HCT116 (cell line): ENCODE results near the gene SPON2. TPM values are rescaled to one million over a fixed set of nuclear protein-coding genes. Genes with fewer than 3 reads are reported as not detected.

Source experiments
- ATAC-seq: fragments of 200-7000 bp; cut with Tn5 transposase; 2 replicates; pipeline ENCODE4 v1.9.1; 2020; ENCODE audit warnings: mild to moderate bottlenecking, moderate library complexity
- BruUV-seq: library from RNA; stranded (reverse); fragments of 400-500 nt; replicated peaks from 2 replicates; lab custom pipeline; 2021; lab: Mats Ljungman, UMichigan
- CTCF ChIA-PET: fragments of 300-600 bp; sonication (Branson Sonifier 250); formaldehyde crosslinking; loops from one replicate; lab custom pipeline; 2021; ENCODE audit warnings: antibody characterized with exemption; lab: Charles Lee
- POLR2A ChIA-PET: fragments of 300-600, 350-600 bp; sonication (Branson Sonifier 250); formaldehyde crosslinking; loops from one replicate; lab custom pipeline; 2021; ENCODE audit warnings: antibody characterized with exemption; lab: Charles Lee
- RAD21 ChIA-PET, 2 experiments: fragments of 300-600 bp; sonication (Branson Sonifier 250); formaldehyde crosslinking; loops; one replicate each; lab custom pipeline; 2023; ENCODE audit warnings: low total read pairs in 2 of 2; ENCODE audit not compliant: uncharacterized antibody in 2 of 2, unreplicated experiment in 2 of 2, low non-redundant PET in 1 of 2; lab: Charles Lee
- DNase-seq: peaks from one replicate; pipeline ENCODE4 v3.0.0-alpha.2; 2010; ENCODE audit warnings: low read depth, low spot score
- H2AFZ ChIP-seq: fragments of 200-600 bp; shearing (Covaris generic), sonication (generic); 2 replicates; pipeline ENCODE4 v1.6.1; 2017; ENCODE audit warnings: low read depth, mixed run types, mixed read lengths, antibody characterized with exemption, low read length; ENCODE audit not compliant: poor library complexity, severe bottlenecking
- H3K27ac ChIP-seq: 2 replicates; pipeline ENCODE4 v1.5.1; 2012; ENCODE audit warnings: low read depth, low read length
- H3K27me3 ChIP-seq: fragments of 200-600 bp; sonication (generic); 2 replicates; pipeline ENCODE4 v1.6.1; 2016; ENCODE audit warnings: mixed run types, low read length, mixed read lengths; ENCODE audit not compliant: insufficient read depth
- H3K36me3 ChIP-seq, 2 experiments: fragments of 200-500 bp in 1 of 2; fragments of 200-600 bp in 1 of 2; sonication (Bioruptor generic) in 1 of 2; sonication (generic) in 1 of 2; 2 replicates each; pipeline versions ENCODE4 v1.5.1 to v1.6.1; 2014 to 2016; ENCODE audit warnings: low read length in 2 of 2, inconsistent platforms in 1 of 2, mixed read lengths in 1 of 2, mixed run types in 1 of 2; ENCODE audit not compliant: insufficient read depth in 2 of 2, control insufficient read depth in 1 of 2
- H3K4me1 ChIP-seq, 2 experiments: fragments of 200-600 bp in 1 of 2; sonication (generic) in 1 of 2; 2 replicates each; pipeline versions ENCODE4 v1.5.1 to v1.6.1; 2012 to 2017; ENCODE audit warnings: low read length in 2 of 2, inconsistent platforms in 1 of 2, mild to moderate bottlenecking in 1 of 2, mixed read lengths in 1 of 2, mixed run types in 1 of 2, moderate library complexity in 1 of 2; ENCODE audit not compliant: insufficient read depth in 2 of 2, control insufficient read depth in 1 of 2
- H3K4me2 ChIP-seq: fragments of 200-600 bp; sonication (generic); 2 replicates; pipeline ENCODE4 v1.6.1; 2017; ENCODE audit warnings: mixed run types, low read length, mixed read lengths
- H3K4me3 ChIP-seq, 2 experiments: fragments of 200-600 bp in 1 of 2; sonication (generic) in 1 of 2; replicated peaks in 1 of 2; 2 replicates each; pipeline ENCODE4 v1.5.1; 2011 to 2016; ENCODE audit warnings: low read length in 2 of 2, control low read depth in 1 of 2, low read depth in 1 of 2, mild to moderate bottlenecking in 1 of 2, mixed read lengths in 1 of 2, mixed run types in 1 of 2
- H3K79me2 ChIP-seq: fragments of 200-600 bp; sonication (generic); 2 replicates; pipeline ENCODE4 v1.6.1; 2017; ENCODE audit warnings: mild to moderate bottlenecking, mixed run types, low read length, moderate library complexity, mixed read lengths; ENCODE audit not compliant: insufficient read depth
- H3K9ac ChIP-seq: fragments of 200-600 bp; sonication (generic); 2 replicates; pipeline ENCODE4 v1.6.1; 2016; ENCODE audit warnings: low read length, mixed read lengths
- H3K9me2 ChIP-seq: fragments of 200-600 bp; sonication (generic), shearing (Covaris generic); 2 replicates; pipeline ENCODE4 v1.6.1; 2017; ENCODE audit warnings: mixed run types, mild to moderate bottlenecking, moderate library complexity; ENCODE audit not compliant: insufficient read depth
- H3K9me3 ChIP-seq, 2 experiments: fragments of 200-500 bp in 1 of 2; fragments of 200-600 bp in 1 of 2; sonication (Bioruptor generic) in 1 of 2; sonication (generic) in 1 of 2; 2 replicates each; pipeline ENCODE4 v1.6.1; 2014 to 2017; ENCODE audit warnings: low read length in 2 of 2, mixed read lengths in 2 of 2, inconsistent platforms in 1 of 2, low read depth in 1 of 2, mild to moderate bottlenecking in 1 of 2, mixed run types in 1 of 2, moderate library complexity in 1 of 2; ENCODE audit not compliant: control insufficient read depth in 1 of 2, insufficient read depth in 1 of 2
- H4K20me1 ChIP-seq: fragments of 200-600 bp; sonication (generic), shearing (Covaris generic); 2 replicates; pipeline ENCODE4 v1.6.1; 2017; ENCODE audit warnings: mixed run types, mild to moderate bottlenecking, moderate library complexity; ENCODE audit not compliant: insufficient read depth
- CEBPB ChIP-seq: IDR thresholded peaks from 2 replicates; pipeline ENCODE4 v1.6.1; 2012; ENCODE audit warnings: low read depth
- ELF1 ChIP-seq: IDR thresholded peaks from 2 replicates; pipeline ENCODE4 v1.6.1; 2012; ENCODE audit warnings: low read depth, borderline replicate concordance
- EZH2 ChIP-seq: fragments of 200-600 bp; sonication (generic); IDR thresholded peaks from 2 replicates; pipeline ENCODE4 v1.6.1; 2017; ENCODE audit warnings: antibody characterized with exemption, mixed run types
- EZH2phosphoT487 ChIP-seq: fragments of 200-600 bp; IDR thresholded peaks from 2 replicates; pipeline ENCODE4 v1.6.1; 2018; ENCODE audit warnings: antibody characterized with exemption, borderline replicate concordance
- JUND ChIP-seq: IDR thresholded peaks from 2 replicates; pipeline ENCODE4 v1.6.1; 2012
- POLR2A ChIP-seq: IDR thresholded peaks from 2 replicates; pipeline ENCODE4 v1.7.0; 2011; ENCODE audit warnings: borderline replicate concordance; ENCODE audit not compliant: insufficient read depth, insufficient read length; ENCODE audit errors: extremely low read depth
- POLR2AphosphoS5 ChIP-seq: IDR thresholded peaks from 2 replicates; pipeline ENCODE4 v1.6.1; 2011; ENCODE audit warnings: mild to moderate bottlenecking, low read depth, low read length, moderate library complexity
- SP1 ChIP-seq: IDR thresholded peaks from 2 replicates; pipeline ENCODE4 v1.6.1; 2012; ENCODE audit warnings: low read depth
- TCF7L2 ChIP-seq: IDR thresholded peaks from 2 replicates; pipeline ENCODE4 v1.7.0; 2011; ENCODE audit warnings: borderline replicate concordance, inconsistent platforms; ENCODE audit not compliant: insufficient read depth, insufficient read length; ENCODE audit errors: extremely low read depth
- YY1 ChIP-seq: IDR thresholded peaks from 2 replicates; pipeline ENCODE4 v1.6.1; 2011; ENCODE audit warnings: low read length, low read depth, moderate library complexity, mild to moderate bottlenecking; ENCODE audit not compliant: insufficient replicate concordance; ENCODE audit errors: extremely low read depth
- ZFX ChIP-seq: fragments of 450-650 bp; IDR thresholded peaks from 2 replicates; pipeline ENCODE4 v1.6.1; 2017
- ZNF274 ChIP-seq: fragments of 200-500 bp; sonication (Bioruptor generic); IDR thresholded peaks from 2 replicates; pipeline ENCODE4 v1.6.1; 2014; ENCODE audit warnings: mild to moderate bottlenecking, low read depth, low read length, inconsistent platforms
- intact Hi-C: fragments of 100-400 bp; cut with micrococcal nuclease; formaldehyde crosslinking; loops from 2 replicates; pipeline ENCODE4 v1.10.0; 2022
- total RNA-seq: library from RNA; stranded (reverse); gene quantifications from one replicate; pipeline ENCODE4 v1.2.1, GENCODE V29; 2021; ENCODE audit not compliant: unreplicated experiment
- TF ChIP-seq, protein P1 (sequence below): IDR thresholded peaks from 2 replicates; pipeline ENCODE4 v1.6.1; 2012; ENCODE audit warnings: low read depth
- TF ChIP-seq, protein P2 (sequence below), 3 experiments: fragments of 200-600 bp in 1 of 3; sonication (generic) in 1 of 3; IDR thresholded peaks in 2 of 3; conservative IDR thresholded peaks in 1 of 3; 2 replicates each; pipeline ENCODE4 v1.5.1; 2012 to 2017; ENCODE audit warnings: low read depth in 2 of 3, low read length in 2 of 3, antibody characterized with exemption in 1 of 3, borderline replicate concordance in 1 of 3, control low read depth in 1 of 3, mild to moderate bottlenecking in 1 of 3, mixed read lengths in 1 of 3, mixed run types in 1 of 3, moderate library complexity in 1 of 3; ENCODE audit not compliant: insufficient read depth in 1 of 3
- TF ChIP-seq, protein P3 (sequence below): IDR thresholded peaks from 2 replicates; pipeline ENCODE4 v1.6.1; 2011; ENCODE audit warnings: mild to moderate bottlenecking, low read length, moderate library complexity; ENCODE audit not compliant: insufficient replicate concordance; ENCODE audit errors: extremely low read depth
- TF ChIP-seq, protein P4 (sequence below): IDR thresholded peaks from 2 replicates; pipeline ENCODE4 v1.6.1; 2012

SPON2 gene
- total RNA-seq, 1 experiment from 2014 or later = 1.5 TPM

DNA sequence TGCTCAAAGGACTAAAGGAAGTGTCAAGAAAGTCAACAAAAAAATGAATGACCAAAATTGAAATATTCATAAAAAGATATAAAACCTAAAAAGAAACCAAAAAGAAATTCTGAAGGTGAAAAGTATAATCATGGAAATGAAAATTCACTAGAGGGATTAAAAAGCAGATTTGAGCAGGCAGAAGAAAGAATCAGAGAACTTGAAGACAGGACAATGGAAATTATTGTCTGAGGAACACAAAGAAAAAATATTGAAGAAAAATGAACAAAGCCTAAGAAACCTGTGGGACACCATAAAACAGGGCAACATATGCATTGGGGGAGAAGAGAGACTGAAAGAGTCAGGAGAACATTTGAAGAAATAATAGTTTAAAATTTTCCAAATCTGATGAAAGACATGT is 9.9 kb upstream of the SPON2 start:
- Histone ChIP-seq H2AFZ (no peak overlapping the region), H3K9me3 (no peaks in the 10 kb centered on the region), H3K4me3 (no peak overlapping the region), H3K9me2 (no peaks in the 10 kb centered on the region), H3K27ac (no peak overlapping the region), H3K4me1 (peaks cover 0 to 18% of the 10 kb centered on the region in 2 experiments; a peak in 2 of 4 replicates), H3K4me2 (no peak overlapping the region), H4K20me1 (no peaks in the 10 kb centered on the region), H3K36me3 (no peaks in the 10 kb centered on the region), H3K9ac (no peak overlapping the region), H3K79me2 (no peaks in the 10 kb centered on the region), H3K27me3 (no peaks in the 10 kb centered on the region)
- ChIA-PET RAD21 (no interaction called here), POLR2A (no interaction called here), CTCF (no interaction called here)
- no peak for ATAC-seq
- intact Hi-C loops = no loop called here
- TF ChIP-seq, protein P1, sequence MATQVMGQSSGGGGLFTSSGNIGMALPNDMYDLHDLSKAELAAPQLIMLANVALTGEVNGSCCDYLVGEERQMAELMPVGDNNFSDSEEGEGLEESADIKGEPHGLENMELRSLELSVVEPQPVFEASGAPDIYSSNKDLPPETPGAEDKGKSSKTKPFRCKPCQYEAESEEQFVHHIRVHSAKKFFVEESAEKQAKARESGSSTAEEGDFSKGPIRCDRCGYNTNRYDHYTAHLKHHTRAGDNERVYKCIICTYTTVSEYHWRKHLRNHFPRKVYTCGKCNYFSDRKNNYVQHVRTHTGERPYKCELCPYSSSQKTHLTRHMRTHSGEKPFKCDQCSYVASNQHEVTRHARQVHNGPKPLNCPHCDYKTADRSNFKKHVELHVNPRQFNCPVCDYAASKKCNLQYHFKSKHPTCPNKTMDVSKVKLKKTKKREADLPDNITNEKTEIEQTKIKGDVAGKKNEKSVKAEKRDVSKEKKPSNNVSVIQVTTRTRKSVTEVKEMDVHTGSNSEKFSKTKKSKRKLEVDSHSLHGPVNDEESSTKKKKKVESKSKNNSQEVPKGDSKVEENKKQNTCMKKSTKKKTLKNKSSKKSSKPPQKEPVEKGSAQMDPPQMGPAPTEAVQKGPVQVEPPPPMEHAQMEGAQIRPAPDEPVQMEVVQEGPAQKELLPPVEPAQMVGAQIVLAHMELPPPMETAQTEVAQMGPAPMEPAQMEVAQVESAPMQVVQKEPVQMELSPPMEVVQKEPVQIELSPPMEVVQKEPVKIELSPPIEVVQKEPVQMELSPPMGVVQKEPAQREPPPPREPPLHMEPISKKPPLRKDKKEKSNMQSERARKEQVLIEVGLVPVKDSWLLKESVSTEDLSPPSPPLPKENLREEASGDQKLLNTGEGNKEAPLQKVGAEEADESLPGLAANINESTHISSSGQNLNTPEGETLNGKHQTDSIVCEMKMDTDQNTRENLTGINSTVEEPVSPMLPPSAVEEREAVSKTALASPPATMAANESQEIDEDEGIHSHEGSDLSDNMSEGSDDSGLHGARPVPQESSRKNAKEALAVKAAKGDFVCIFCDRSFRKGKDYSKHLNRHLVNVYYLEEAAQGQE = no peak
- TF ChIP-seq, protein P2, sequence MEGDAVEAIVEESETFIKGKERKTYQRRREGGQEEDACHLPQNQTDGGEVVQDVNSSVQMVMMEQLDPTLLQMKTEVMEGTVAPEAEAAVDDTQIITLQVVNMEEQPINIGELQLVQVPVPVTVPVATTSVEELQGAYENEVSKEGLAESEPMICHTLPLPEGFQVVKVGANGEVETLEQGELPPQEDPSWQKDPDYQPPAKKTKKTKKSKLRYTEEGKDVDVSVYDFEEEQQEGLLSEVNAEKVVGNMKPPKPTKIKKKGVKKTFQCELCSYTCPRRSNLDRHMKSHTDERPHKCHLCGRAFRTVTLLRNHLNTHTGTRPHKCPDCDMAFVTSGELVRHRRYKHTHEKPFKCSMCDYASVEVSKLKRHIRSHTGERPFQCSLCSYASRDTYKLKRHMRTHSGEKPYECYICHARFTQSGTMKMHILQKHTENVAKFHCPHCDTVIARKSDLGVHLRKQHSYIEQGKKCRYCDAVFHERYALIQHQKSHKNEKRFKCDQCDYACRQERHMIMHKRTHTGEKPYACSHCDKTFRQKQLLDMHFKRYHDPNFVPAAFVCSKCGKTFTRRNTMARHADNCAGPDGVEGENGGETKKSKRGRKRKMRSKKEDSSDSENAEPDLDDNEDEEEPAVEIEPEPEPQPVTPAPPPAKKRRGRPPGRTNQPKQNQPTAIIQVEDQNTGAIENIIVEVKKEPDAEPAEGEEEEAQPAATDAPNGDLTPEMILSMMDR (IDR thresholded peaks at IDR 0.05 in 2 of 3, conservative IDR thresholded peaks at IDR 0.05 in 1 of 3; ENCODE audit: borderline replicate concordance in 1 of 3, insufficient read depth in 1 of 3, low read depth in 2 of 3, low read length in 2 of 3) = no peak
- no peak for TF ChIP-seq ELF1
- TF ChIP-seq TCF7L2 = no peak
- TF ChIP-seq POLR2A = no peak
- no peak for TF ChIP-seq SP1
- TF ChIP-seq ZNF274 = no peak
- TF ChIP-seq YY1 = no peak
- no peak for TF ChIP-seq EZH2phosphoT487
- TF ChIP-seq JUND = no peak
- no peak for TF ChIP-seq CEBPB
- no peak for TF ChIP-seq ZFX
- TF ChIP-seq, protein P3, sequence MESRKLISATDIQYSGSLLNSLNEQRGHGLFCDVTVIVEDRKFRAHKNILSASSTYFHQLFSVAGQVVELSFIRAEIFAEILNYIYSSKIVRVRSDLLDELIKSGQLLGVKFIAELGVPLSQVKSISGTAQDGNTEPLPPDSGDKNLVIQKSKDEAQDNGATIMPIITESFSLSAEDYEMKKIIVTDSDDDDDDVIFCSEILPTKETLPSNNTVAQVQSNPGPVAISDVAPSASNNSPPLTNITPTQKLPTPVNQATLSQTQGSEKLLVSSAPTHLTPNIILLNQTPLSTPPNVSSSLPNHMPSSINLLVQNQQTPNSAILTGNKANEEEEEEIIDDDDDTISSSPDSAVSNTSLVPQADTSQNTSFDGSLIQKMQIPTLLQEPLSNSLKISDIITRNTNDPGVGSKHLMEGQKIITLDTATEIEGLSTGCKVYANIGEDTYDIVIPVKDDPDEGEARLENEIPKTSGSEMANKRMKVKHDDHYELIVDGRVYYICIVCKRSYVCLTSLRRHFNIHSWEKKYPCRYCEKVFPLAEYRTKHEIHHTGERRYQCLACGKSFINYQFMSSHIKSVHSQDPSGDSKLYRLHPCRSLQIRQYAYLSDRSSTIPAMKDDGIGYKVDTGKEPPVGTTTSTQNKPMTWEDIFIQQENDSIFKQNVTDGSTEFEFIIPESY = no peak
- no peak for TF ChIP-seq EZH2
- no peak for TF ChIP-seq POLR2AphosphoS5
- TF ChIP-seq, protein P4, sequence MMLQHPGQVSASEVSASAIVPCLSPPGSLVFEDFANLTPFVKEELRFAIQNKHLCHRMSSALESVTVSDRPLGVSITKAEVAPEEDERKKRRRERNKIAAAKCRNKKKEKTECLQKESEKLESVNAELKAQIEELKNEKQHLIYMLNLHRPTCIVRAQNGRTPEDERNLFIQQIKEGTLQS = no peak
- BruUV-seq = no TSS peak
- DNase-seq = no peak
